AG04450 (cell line): ENCODE data around the gene MARVELD1. TPM values are rescaled to one million over a fixed set of nuclear protein-coding genes. Genes with fewer than 3 reads are reported as not detected.
A peak's percentile ranks its signal among the peaks of the same experiment; 100 is the strongest.

Experiments
- CTCF ChIA-PET: fragments of 300-600, 350-600 bp; formaldehyde crosslinking; extraction: SDS; loops from one replicate; lab custom pipeline; 2022; ENCODE audit warnings: antibody characterized with exemption, inconsistent platforms; lab: Charles Lee
- POLR2A ChIA-PET: fragments of 350-600 bp; formaldehyde crosslinking; extraction: SDS; loops from one replicate; lab custom pipeline; 2021; ENCODE audit warnings: antibody characterized with exemption, inconsistent platforms; lab: Yijun Ruan, JAX
- DNase-seq: peaks from one replicate; pipeline ENCODE4 v3.0.0-alpha.2; 2011; ENCODE audit warnings: low read depth, low spot score
- H3K27ac ChIP-seq: one replicate; pipeline ENCODE4 v1.5.1; 2012; ENCODE audit warnings: low read depth, low read length, control low read depth
- H3K27me3 ChIP-seq: one replicate; pipeline ENCODE4 v1.6.0; 2012; ENCODE audit warnings: low read length; ENCODE audit not compliant: control insufficient read depth, insufficient read depth
- H3K4me3 ChIP-seq: 2 replicates; pipeline ENCODE4 v1.5.1; 2011; ENCODE audit warnings: mild to moderate bottlenecking, low read depth, low read length, control low read depth
- H3K9me3 ChIP-seq: 2 replicates; pipeline ENCODE4 v1.5.1; 2012; ENCODE audit warnings: low read length; ENCODE audit not compliant: control insufficient read depth, insufficient read depth
- polyA plus RNA-seq: library from polyadenylated mRNA; depleted of rRNA; stranded (reverse); fragments of >200 nt; gene quantifications from 2 replicates; pipeline ENCODE4 v1.2.3, GENCODE V29; 2011
- TF ChIP-seq, protein P1 (sequence below): IDR thresholded peaks from 2 replicates; pipeline ENCODE4 v1.5.1; 2011; ENCODE audit warnings: low read depth, low read length, control low read depth, inconsistent platforms

MARVELD1 gene
- polyA plus RNA-seq, 1 experiment: 76.2 TPM

DNA sequence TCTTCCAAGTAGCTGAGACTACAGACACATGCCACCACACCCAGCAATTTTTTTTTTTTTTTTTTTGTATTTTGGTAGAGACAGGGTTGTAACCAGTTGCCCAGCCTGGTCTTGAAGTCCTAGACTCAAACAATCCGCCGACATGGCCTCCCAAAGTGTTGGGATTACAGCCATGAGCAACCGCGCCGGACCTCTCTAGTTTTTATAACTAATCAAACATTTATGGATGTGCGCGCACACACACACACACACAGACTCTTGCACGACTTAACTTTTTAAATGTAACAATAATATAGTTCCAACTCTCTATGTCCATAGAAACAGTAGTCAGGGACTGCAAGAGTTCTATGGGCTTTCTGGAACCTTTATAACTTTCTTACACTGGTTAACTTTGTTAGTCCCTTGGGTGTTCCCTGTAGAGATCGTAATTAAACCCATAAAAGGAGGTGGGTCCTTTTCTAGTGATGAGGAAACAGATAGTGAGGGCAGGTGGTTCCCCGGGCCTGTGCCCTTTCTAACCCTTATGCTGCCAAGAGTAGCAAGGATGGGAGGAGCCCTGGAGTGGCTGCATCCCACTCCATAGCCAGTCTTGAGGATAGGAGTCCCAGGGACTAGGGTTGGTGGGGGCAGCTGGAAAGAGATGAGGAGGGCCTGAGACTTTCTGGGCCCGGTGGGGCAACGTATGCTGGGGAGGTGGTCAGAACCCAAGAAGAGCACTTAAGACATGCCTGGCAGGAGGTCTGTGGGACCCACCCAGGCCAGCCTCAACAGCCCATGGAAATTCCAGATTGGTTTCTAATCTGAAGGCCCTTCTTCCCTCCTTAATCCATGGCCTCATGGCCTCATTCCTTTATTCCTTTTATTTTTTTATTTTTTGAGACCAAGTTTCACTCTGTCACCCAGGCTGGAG is 8.6 kb downstream of the MARVELD1 start:
- Histone ChIP-seq H3K9me3 (no peaks in the 10 kb centered on the region), H3K27me3 (no peaks in the 10 kb centered on the region), H3K27ac (no peak overlapping the region), H3K4me3 (no peak overlapping the region)
- ChIA-PET POLR2A (interaction anchor here (2.4 to 3.3 kb wide), 2 partner anchors 8 to 33 kb away, joined by 10 to 21 read pairs; partner anchors contain the start of gene MARVELD1), CTCF (interaction anchor here (1.6 to 4.1 kb wide), 4 partner anchors 9 to 21 kb away, joined by 3 to 44 read pairs (median 18); no protein-coding TSS in a partner anchor)
- TF ChIP-seq, protein P1, sequence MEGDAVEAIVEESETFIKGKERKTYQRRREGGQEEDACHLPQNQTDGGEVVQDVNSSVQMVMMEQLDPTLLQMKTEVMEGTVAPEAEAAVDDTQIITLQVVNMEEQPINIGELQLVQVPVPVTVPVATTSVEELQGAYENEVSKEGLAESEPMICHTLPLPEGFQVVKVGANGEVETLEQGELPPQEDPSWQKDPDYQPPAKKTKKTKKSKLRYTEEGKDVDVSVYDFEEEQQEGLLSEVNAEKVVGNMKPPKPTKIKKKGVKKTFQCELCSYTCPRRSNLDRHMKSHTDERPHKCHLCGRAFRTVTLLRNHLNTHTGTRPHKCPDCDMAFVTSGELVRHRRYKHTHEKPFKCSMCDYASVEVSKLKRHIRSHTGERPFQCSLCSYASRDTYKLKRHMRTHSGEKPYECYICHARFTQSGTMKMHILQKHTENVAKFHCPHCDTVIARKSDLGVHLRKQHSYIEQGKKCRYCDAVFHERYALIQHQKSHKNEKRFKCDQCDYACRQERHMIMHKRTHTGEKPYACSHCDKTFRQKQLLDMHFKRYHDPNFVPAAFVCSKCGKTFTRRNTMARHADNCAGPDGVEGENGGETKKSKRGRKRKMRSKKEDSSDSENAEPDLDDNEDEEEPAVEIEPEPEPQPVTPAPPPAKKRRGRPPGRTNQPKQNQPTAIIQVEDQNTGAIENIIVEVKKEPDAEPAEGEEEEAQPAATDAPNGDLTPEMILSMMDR: no peak
- no peak for DNase-seq

DNA sequence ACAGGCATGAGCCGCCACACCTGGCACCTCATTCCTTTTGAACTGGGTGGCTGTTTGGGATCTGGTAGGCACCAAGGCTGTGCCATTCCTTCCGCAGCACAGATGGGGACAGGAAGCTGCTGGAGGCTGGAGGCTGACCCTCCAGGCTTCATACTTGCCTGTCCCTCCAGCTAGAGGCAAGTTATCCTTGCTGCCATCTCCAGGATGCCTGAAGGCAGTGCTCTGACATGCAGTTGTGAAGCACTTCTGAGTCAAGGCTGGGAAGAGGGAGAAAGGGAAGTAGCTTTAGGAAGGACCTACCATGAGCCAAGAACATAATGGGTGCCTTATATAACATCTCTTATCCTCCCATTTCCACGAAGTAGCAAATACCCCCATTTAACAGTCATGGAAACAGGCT is 9.5 kb downstream of the MARVELD1 start:
- no peak overlapping the region for H3K4me3 ChIP-seq
- DNase-seq: no peak
- ChIA-PET POLR2A (interaction anchor here (2.4 to 3.3 kb wide), 2 partner anchors 9 to 34 kb away, joined by 10 to 21 read pairs; partner anchors contain the start of gene MARVELD1), CTCF (interaction anchor here (1.0 to 4.1 kb wide), 5 partner anchors 8 to 34 kb away, joined by 3 to 44 read pairs (median 6); partner anchors contain the start of gene ZFYVE27)
- TF ChIP-seq, protein P1: no peak
- no peaks in the 10 kb centered on the region for H3K9me3 ChIP-seq
- no peaks in the 10 kb centered on the region for H3K27me3 ChIP-seq
- H3K27ac ChIP-seq: no peak overlapping the region

DNA sequence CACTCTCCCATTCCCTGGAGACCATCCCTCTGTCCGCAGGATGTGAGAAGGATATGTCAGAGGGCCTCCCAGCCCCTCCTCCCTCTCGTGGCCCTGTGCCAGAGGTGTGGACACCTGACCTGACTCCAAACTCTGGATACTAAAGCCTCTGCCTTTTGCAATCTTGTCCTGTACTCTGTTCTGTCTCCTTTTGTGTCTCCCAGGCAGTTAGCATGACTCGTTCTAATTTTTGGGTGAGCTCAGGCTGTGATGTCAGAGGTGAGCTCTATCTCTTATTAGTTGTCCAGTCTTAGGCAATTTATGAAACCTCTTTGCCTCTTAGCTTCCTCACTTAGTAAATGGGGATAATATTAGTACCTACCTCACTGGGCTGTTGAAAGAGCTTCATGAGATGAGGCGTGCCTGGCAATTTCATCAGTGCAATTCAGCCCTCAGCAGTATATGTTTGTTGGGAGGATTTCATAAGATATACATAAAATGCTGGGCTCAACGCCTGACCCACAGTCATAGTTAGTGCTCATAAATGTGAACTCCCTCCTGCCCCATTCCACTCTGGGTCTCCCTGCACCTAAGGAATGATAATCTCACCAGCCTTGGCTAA is 10.9 kb downstream of the MARVELD1 start:
- H3K9me3 ChIP-seq: no peaks in the 10 kb centered on the region
- no peak overlapping the region for H3K4me3 ChIP-seq
- ChIA-PET POLR2A (interaction anchor here (0.6 to 3.3 kb wide), 8 partner anchors 11 to 97 kb away, joined by 3 to 21 read pairs (median 6); partner anchors contain the start of genes AVPI1, MARVELD1 and ZFYVE27), CTCF (interaction anchor here (0.5 to 4.3 kb wide), 6 partner anchors 8 to 446 kb away, joined by 3 to 44 read pairs (median 16); no protein-coding TSS in a partner anchor)
- peak overlapping the region; percentile 31 for H3K27ac ChIP-seq
- TF ChIP-seq, protein P1: no peak
- DNase-seq: no peak
- H3K27me3 ChIP-seq: no peaks in the 10 kb centered on the region

DNA sequence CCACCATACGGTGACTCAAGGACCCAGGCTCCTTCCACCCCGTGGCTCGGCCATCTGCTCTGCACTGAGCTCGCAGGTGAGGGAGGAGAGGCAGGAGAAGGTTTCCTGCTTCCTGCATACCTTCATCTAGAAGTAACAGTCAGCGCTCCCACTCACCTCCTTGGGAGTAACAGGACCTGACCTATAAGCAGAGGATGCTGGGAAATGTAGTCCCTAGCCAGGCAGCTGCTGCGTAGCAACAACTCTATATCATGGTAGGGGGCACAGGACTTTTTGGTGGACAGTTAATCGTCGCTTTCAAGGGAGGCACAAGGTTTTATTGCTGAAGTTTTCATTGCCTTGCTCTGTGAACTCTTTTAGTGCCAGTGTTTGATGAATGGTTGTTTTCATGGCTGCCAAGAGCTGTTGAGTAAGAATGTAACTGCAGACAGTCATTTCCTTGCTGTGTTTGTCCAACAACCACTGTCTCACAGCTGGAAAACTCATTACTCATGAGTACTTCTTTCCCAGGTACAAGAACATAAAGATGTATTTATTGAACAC is 13.2 kb downstream of the MARVELD1 start:
- no peaks in the 10 kb centered on the region for H3K27me3 ChIP-seq
- POLR2A ChIA-PET: interaction anchor here (0.6 to 2.0 kb wide), 5 partner anchors 12 to 73 kb away, joined by 3 to 9 read pairs (median 6); partner anchors contain the start of genes AVPI1 and MARVELD1
- peak; percentile 43 for DNase-seq
- no peak overlapping the region; the same call in 1 of the 2 replicates for H3K4me3 ChIP-seq
- TF ChIP-seq, protein P1: no peak
- H3K27ac ChIP-seq: no peak overlapping the region
- H3K9me3 ChIP-seq: no peaks in the 10 kb centered on the region
- CTCF ChIA-PET: interaction anchor here (0.5 to 4.3 kb wide), 10 partner anchors 10 to 270 kb away, joined by 3 to 33 read pairs (median 4); partner anchors contain the start of genes MARVELD1 and ZFYVE27
